Effector memory CD8-positive, alpha-beta T cell (primary cell): Measurements from ENCODE around the gene LRRC71.

Experiments used
- ATAC-seq: fragments of 150-1000 bp; cut with Tn5 transposase; replicated peaks from 2 replicates; pipeline ENCODE4 v1.10.0; 2021; ENCODE audit warnings: mild to moderate bottlenecking, moderate library complexity
- DNase-seq, 3 experiments: peaks; one replicate each; pipeline ENCODE4 v3.0.0; 2021
- H3K27ac Mint-ChIP-seq, 2 donors: one replicate each; pipeline ENCODE4 v1.8.0; 2022; ENCODE audit warnings: mild to moderate bottlenecking in 2 of 2, mixed read lengths in 2 of 2, moderate library complexity in 2 of 2
- H3K27me3 Mint-ChIP-seq, 2 donors: one replicate each; pipeline ENCODE4 v1.8.0; 2022; ENCODE audit warnings: mixed read lengths in 2 of 2
- H3K36me3 Mint-ChIP-seq: one replicate; pipeline ENCODE4 v1.8.0; 2022; ENCODE audit warnings: mild to moderate bottlenecking, moderate library complexity, mixed read lengths; ENCODE audit not compliant: insufficient read depth
- H3K4me1 Mint-ChIP-seq, 2 donors: one replicate each; pipeline ENCODE4 v1.8.0; 2022; ENCODE audit warnings: low read depth in 2 of 2, mixed read lengths in 2 of 2
- H3K4me3 Mint-ChIP-seq, 2 donors: one replicate each; pipeline ENCODE4 v1.8.0; 2022; ENCODE audit warnings: mild to moderate bottlenecking in 2 of 2, mixed read lengths in 2 of 2, moderate library complexity in 2 of 2
- H3K9me3 Mint-ChIP-seq, 2 donors: one replicate each; pipeline ENCODE4 v1.8.0; 2022; ENCODE audit warnings: mixed read lengths in 2 of 2

The LRRC71 gene

DNA sequence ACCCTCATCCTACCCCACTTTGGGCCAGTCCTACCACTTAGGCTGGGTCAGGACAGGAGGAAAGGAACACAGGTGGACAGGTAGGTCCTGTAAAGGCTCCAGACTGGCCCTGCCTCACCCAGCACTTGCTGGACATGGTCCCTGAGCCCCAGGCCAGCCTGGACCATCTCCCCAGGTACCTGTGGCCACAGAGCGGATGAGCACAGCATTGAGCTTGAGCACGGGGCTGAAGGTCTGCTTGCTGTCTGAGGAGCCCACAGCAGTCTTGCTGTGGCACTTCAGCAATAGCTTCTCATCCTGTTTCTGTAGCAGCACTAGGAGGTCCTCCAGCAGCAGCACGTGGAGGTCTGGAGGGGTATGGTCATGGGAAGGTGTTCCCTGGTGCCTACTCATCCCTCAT, 23.3 kb downstream of the LRRC71 start:
- Mint-ChIP-seq H3K9me3 (no peaks in the 10 kb centered on the region), H3K27me3 (peaks cover 23 to 24% of the 10 kb centered on the region in 2 donors), H3K36me3 (no peaks in the 10 kb centered on the region), H3K4me1 (peaks cover 0 to 1% of the 10 kb centered on the region in 2 donors), H3K27ac (no peak overlapping the region), H3K4me3 (no peak overlapping the region)
- no peak for DNase-seq
- no peak for ATAC-seq

DNA sequence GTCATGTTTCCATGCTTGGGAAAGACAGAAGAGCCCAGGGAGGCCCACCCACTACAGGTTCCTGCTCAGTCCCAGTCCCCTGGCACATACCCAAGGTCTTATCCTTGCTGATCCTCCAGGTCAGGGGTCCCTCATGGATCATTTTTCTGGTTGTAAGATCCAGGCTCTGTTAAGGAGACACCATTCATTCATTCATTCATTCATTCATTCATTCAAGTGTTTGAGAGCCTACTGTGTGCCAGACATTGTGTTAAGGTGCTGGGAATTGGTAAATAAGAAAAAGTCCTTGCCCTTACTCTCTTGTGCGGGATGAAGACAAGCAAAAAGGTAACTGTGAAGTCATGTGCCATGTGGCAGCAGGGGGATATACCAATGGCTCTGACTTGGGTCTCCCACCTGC, 23.8 kb downstream of the LRRC71 start:
- peaks cover 0 to 1% of the 10 kb centered on the region in 2 donors for H3K4me1 Mint-ChIP-seq
- DNase-seq (no peak), ATAC-seq (no peak)
- peaks cover 23 to 24% of the 10 kb centered on the region in 2 donors for H3K27me3 Mint-ChIP-seq
- H3K27ac Mint-ChIP-seq, result no peak overlapping the region
- H3K9me3 Mint-ChIP-seq, result no peaks in the 10 kb centered on the region
- no peaks in the 10 kb centered on the region for H3K36me3 Mint-ChIP-seq
- H3K4me3 Mint-ChIP-seq, result no peak overlapping the region

DNA sequence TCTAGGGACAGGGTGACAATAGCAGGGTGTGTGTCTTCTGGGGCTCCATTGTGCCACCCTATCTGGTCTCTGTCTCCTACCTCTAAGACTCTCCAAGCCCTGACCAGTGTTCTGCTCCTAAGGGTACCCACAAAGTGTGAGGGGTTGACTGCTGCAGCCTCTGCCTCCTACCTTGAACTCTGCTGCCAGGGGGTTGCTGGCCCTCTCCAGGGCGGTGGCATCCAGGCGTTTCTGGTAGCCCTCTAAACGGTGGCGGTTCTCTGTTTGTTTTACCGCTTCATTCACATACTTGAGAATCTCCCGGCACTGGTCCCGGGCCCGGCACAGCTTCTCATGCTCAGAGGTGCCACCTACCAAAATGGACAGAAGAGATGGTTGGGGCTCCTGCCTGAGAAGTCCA, 24.4 kb downstream of the LRRC71 start:
- Mint-ChIP-seq H3K27me3 (peaks cover 23 to 24% of the 10 kb centered on the region in 2 donors), H3K4me3 (no peak overlapping the region), H3K36me3 (no peaks in the 10 kb centered on the region)

DNA sequence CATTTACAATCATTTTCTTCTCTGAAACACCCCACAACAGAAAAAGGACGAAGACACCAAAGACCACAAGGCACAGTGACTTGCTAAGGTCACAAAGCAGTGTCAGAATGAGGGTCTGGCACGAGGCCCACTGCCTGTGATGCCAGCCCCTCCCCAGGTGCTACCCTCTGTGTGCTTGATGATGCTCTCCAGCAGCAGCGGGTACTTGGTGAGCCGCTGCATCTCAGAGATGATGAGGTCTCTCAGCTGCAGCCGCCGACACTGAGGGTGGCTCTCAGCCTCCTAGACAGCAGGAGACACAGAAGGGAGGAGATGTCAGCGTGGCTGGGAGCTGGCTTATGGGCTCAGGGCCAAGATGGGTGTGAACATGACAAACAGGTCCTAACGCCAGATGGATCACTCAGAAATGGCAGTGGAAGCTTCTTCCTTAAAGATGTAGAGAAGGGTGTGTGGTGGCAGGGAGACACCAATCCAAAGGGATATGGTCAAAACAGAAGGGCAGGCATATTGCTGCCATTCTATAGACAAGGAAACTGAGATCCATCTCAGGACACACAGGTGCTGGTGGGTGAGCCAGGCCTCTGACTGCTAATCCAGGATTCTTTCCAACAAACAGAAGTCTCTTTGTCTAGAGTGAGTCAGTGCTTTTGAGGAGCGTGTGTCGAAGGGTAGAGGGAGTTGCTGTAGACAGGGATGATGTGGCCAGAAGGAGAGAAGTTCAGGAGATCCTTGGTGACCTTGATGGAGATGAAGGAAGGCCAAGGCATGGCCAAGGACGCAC, 25.6 kb downstream of the LRRC71 start:
- H3K4me1 Mint-ChIP-seq, result peaks cover 0 to 1% of the 10 kb centered on the region in 2 donors
- H3K9me3 Mint-ChIP-seq, result no peaks in the 10 kb centered on the region
- DNase-seq (no peak), ATAC-seq (no peak)
- no peak overlapping the region for H3K4me3 Mint-ChIP-seq
- H3K27ac Mint-ChIP-seq, result no peak overlapping the region
- H3K36me3 Mint-ChIP-seq, result no peaks in the 10 kb centered on the region
- peaks cover 18 to 27% of the 10 kb centered on the region in 2 donors for H3K27me3 Mint-ChIP-seq

More for the DNA sequence above, 24.4 kb downstream of the LRRC71 start:
- ATAC-seq (no peak), DNase-seq (no peak)
- Mint-ChIP-seq H3K4me1 (peaks cover 0 to 1% of the 10 kb centered on the region in 2 donors), H3K9me3 (no peaks in the 10 kb centered on the region), H3K27ac (no peak overlapping the region)

DNA sequence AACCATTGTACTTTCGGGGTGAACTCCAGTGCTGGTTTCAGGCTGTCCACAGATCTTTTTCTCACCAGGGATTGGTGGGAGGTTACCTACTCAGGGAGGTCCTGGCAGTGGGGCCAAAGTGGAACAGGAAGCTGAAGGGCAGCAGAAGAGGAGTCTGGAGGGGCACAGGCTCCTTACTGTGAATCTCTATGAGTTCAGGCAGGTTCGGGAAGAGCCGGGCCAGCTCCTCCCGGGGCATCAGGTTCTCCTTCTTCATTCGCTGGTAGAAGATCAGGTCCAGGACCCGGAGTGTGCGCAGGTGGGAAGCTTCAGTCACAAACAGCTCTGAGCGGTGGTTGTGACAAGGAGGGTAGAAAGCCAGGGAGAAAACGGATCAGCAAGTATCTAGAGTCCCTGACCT, 26.7 kb downstream of the LRRC71 start:
- Mint-ChIP-seq H3K9me3 (no peaks in the 10 kb centered on the region), H3K27me3 (peaks cover 12 to 29% of the 10 kb centered on the region in 2 donors), H3K4me1 (peaks cover 0 to 1% of the 10 kb centered on the region in 2 donors), H3K36me3 (no peaks in the 10 kb centered on the region), H3K4me3 (no peak overlapping the region), H3K27ac (no peak overlapping the region)
- no peak for ATAC-seq
- no peak for DNase-seq

DNA sequence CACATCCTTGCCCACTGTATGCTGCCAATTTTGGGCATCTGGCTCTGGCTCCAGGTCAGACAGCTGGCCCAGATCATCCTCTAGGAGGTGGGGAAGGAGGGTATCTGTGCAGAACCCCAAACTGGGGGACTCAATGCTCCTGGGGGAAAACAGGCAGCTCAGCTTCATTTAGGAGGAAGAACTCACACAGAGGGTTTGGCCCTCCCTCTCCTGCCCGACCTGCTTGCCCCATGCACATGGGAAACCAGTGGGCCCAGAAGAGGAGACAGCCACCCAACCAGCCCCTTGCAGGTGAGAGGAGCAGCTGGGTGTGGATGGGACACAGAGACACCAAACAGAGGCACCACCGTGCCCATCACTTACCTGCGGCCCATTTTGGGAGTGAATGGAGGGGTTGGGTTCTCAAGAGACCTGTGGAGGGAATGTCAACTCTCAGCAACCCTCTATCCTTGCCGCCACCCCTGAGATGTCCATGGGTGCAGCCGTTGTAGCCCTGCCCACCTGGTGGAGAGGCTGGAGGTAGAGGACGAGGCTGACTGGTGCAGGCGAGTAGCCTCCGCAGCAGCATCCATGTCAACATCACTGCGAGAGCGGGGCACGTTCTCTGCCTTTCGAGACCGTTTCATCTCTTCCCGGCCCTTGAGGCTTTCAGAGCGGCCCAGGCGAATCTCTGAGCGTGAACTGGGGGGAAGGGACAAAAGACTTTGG, 27.5 kb downstream of the LRRC71 start:
- Mint-ChIP-seq H3K9me3 (no peaks in the 10 kb centered on the region), H3K27me3 (peaks cover 12 to 26% of the 10 kb centered on the region in 2 donors), H3K4me1 (peaks cover 0 to 1% of the 10 kb centered on the region in 2 donors), H3K4me3 (no peak overlapping the region), H3K36me3 (peaks cover 7% of the 10 kb centered on the region), H3K27ac (no peak overlapping the region)
- ATAC-seq (no peak), DNase-seq (no peak)

DNA sequence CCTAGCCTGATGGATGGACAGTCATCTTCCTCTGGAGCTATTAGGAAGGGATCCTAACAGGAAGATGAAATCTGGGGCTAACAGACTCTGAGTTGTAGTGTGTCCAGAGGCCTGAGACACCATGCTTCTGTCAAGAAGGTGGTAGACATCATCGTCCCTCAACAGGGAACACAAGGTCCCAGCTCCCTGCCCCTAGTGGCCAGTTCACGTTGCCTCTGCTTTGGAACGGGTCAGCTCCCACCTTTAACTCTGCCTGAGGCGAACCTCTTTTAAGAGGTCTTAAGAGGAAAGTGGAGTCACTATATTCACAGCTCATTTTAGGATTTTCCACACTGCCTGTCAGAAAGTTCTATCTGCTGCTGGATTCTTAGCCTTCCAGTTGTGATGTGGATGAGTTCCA, 28.3 kb downstream of the LRRC71 start:
- peaks cover 7% of the 10 kb centered on the region for H3K36me3 Mint-ChIP-seq
- H3K4me1 Mint-ChIP-seq, result peaks cover 0 to 1% of the 10 kb centered on the region in 2 donors
- H3K4me3 Mint-ChIP-seq, result no peak overlapping the region
- no peak overlapping the region for H3K27ac Mint-ChIP-seq
- DNase-seq (no peak), ATAC-seq (no peak)
- peaks cover 12 to 20% of the 10 kb centered on the region in 2 donors for H3K27me3 Mint-ChIP-seq
- H3K9me3 Mint-ChIP-seq, result no peaks in the 10 kb centered on the region

DNA sequence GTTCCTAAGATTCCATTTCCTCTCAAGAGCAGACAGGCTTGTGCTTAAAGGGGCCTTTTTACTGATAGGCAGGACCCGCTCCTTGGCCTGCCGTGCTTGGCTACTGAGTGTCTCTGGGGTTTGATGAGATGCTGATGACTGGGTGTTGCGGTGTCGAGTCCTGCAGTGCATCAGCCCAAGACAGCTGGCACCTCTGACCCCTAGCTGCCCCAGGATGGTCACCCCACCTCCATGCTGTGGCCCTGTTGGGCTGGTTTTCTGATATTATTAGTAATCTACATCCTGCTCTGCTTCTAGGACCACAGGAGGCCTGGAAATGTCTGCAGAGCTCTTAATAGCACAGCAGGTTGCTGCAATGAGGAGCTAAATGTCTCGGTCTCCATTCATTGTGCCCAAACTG, 28.7 kb downstream of the LRRC71 start:
- DNase-seq, result no peak
- peaks cover 7% of the 10 kb centered on the region for H3K36me3 Mint-ChIP-seq

DNA sequence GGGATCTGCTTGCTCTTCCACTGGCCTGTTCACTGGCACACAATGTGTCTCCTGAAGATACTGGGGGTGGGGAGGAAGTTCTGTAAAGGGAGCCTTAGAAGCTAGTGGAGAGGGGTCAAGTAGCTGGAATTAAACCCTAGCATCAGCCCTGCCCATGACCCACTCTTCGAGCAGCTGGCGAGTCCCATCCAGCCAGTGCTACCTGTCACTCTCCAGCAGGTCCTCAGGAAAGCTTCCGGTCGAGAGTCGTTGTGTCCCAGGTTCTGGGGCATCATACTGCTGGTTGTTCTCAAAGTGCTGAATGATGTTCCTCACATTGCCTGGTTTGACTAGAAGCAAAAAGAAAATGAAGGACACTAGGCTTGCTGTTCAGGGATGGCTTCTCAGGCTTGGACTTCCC, 30.9 kb downstream of the LRRC71 start:
- Mint-ChIP-seq H3K36me3 (peaks cover 7% of the 10 kb centered on the region), H3K4me3 (no peak overlapping the region), H3K27me3 (peaks cover 0 to 12% of the 10 kb centered on the region in 2 donors), H3K9me3 (no peaks in the 10 kb centered on the region), H3K4me1 (no peaks in the 10 kb centered on the region), H3K27ac (no peak overlapping the region)
- ATAC-seq (no peak), DNase-seq (no peak)

More for the DNA sequence above, 28.7 kb downstream of the LRRC71 start:
- no peak overlapping the region for H3K27ac Mint-ChIP-seq
- H3K9me3 Mint-ChIP-seq, result no peaks in the 10 kb centered on the region
- peaks cover 0 to 1% of the 10 kb centered on the region in 2 donors for H3K4me1 Mint-ChIP-seq
- no peak overlapping the region for H3K4me3 Mint-ChIP-seq
- no peak for ATAC-seq
- peaks cover 11 to 20% of the 10 kb centered on the region in 2 donors for H3K27me3 Mint-ChIP-seq

DNA sequence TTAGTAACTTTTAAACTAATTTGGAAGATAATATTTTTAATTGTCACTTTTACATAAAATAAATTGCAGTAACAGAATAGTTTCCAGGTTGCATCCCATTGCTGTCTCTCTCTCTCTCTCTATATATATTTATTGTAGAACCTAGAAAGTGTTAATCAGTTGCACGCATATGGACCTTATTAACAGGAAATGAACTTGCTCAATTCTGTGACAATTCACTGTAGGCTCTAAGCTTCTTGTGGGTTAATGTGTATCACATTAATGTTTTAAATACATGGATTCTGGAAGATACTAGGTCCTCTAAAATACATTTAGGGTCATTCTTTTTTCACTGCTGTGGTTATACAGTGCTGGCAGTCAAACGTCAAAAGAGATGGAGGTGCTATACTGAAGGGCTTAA, 33.1 kb downstream of the LRRC71 start:
- Mint-ChIP-seq H3K4me3 (no peak overlapping the region), H3K9me3 (no peaks in the 10 kb centered on the region), H3K36me3 (peaks cover 7% of the 10 kb centered on the region), H3K27ac (no peak overlapping the region), H3K27me3 (peaks cover 7 to 12% of the 10 kb centered on the region in 2 donors), H3K4me1 (no peaks in the 10 kb centered on the region)
- ATAC-seq (no peak), DNase-seq (no peak)

DNA sequence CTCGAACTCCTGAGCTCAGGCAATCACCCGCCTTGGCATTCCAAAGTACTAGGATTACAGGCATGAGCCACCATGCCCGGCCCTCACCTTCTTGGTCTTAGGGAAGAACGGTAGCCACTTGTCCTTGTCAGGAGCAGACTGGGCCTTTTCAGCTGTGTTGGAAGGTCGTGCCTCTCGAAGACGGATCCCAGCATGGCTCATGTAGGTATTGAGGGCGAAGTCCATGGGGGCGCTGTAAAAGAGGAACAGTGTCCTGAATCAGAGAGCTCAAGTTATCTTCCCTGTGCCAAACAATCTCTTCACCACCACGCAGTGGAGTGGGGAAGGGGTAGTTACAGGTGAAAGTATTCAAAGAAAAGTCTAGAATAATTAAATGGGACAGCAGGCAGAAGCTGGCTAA, 35.9 kb downstream of the LRRC71 start:
- peaks cover 3 to 8% of the 10 kb centered on the region in 2 donors for H3K27me3 Mint-ChIP-seq
- no peak overlapping the region for H3K27ac Mint-ChIP-seq
- peaks cover 10% of the 10 kb centered on the region for H3K36me3 Mint-ChIP-seq
- no peaks in the 10 kb centered on the region for H3K4me1 Mint-ChIP-seq
- ATAC-seq (no peak), DNase-seq (no peak)
- H3K4me3 Mint-ChIP-seq, result no peak overlapping the region
- H3K9me3 Mint-ChIP-seq, result no peaks in the 10 kb centered on the region

DNA sequence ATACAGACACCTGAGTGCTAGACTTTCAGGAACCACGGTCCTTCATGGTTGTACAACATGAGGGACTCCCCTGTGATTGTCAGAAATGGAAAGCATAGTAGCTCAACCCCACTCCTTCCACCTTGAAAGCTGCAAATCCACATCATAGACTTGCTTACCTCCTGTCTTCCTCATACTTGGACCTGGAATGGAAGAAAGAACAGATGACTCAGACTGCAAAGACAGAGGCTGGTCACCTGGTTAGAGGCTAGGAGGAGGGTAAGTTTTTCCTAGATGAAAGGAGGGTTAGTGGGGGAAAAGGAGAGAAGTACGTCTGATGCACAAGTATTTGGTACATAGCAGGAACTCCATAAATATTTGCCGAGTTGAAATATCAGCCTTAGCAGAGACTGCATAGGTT, 37.2 kb downstream of the LRRC71 start:
- no peak for ATAC-seq
- H3K36me3 Mint-ChIP-seq, result peaks cover 6% of the 10 kb centered on the region

DNA sequence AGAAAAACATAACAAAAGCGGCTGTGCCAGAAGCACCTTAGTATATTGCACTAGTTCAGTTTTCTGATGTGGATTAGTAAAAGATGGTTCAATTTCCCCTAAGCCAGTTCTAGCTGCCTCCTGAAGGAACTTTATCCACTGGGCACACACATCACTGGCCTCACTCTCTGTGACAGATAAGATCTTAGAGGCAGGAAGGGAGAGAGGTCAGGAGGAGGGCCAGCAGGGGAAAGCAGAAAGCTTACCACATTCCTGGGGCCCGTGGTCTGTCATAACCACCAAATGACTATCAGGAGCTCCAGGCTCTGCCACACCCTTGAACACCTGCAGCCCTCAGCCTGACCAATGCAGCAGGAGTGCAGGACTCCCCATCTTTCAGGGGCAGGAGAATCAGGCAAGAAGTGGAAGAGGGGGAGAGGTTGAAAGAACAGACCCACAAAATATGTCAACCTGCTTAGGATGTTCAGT, 37.8 kb downstream of the LRRC71 start:
- peaks cover 4 to 6% of the 10 kb centered on the region in 2 donors for H3K4me1 Mint-ChIP-seq
- peaks cover 0 to 8% of the 10 kb centered on the region in 2 donors for H3K27me3 Mint-ChIP-seq
- H3K4me3 Mint-ChIP-seq, result no peak overlapping the region
- DNase-seq, result no peak
- no peak overlapping the region for H3K27ac Mint-ChIP-seq
- no peak for ATAC-seq
- no peaks in the 10 kb centered on the region for H3K9me3 Mint-ChIP-seq
- peaks cover 3% of the 10 kb centered on the region for H3K36me3 Mint-ChIP-seq

More for the DNA sequence above, 37.2 kb downstream of the LRRC71 start:
- H3K4me1 Mint-ChIP-seq, result peaks cover 0 to 1% of the 10 kb centered on the region in 2 donors
- no peak overlapping the region for H3K27ac Mint-ChIP-seq
- DNase-seq, result no peak
- no peaks in the 10 kb centered on the region for H3K9me3 Mint-ChIP-seq
- H3K27me3 Mint-ChIP-seq, result peaks cover 0 to 8% of the 10 kb centered on the region in 2 donors
- H3K4me3 Mint-ChIP-seq, result no peak overlapping the region

DNA sequence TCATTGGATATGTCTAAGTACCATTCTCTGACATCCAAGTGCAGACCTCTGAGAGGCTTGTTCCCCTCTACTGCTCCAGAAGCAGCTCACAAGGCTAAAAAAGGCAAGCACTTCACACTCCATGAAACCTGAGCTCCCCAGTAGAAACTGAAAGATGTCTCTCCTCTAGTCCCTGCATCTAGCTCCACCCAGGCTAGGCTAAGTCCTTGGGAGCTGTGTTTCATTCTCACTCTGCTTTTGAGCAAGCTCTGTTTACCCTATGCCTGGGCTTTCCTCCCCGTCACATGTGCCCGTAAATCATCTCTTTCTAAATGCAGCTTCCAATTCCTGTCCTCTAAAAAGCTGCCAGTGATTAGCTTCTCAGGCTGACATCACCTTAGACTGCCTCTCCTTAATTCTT, 39.0 kb downstream of the LRRC71 start:
- H3K36me3 Mint-ChIP-seq, result peaks cover 3% of the 10 kb centered on the region
- H3K27me3 Mint-ChIP-seq, result peaks cover 0 to 8% of the 10 kb centered on the region in 2 donors
- no peak overlapping the region for H3K4me3 Mint-ChIP-seq
- peaks cover 15 to 16% of the 10 kb centered on the region in 2 donors for H3K4me1 Mint-ChIP-seq
- ATAC-seq (no peak), DNase-seq (no peak)
- H3K9me3 Mint-ChIP-seq, result no peaks in the 10 kb centered on the region
- H3K27ac Mint-ChIP-seq, result no peak overlapping the region
